HL-60 (cell line): ENCODE results near the gene NNT.

Source experiments
- CTCF ChIP-seq: IDR thresholded peaks from one replicate; pipeline ENCODE4 v1.5.1; 2011; ENCODE audit warnings: low read length, control low read depth, inconsistent platforms; ENCODE audit not compliant: insufficient read depth
- POLR2AphosphoS5 ChIP-seq: IDR thresholded peaks from 2 replicates; pipeline ENCODE4 v1.6.1; 2012; ENCODE audit warnings: low read depth
- TF ChIP-seq, protein P1 (sequence below): IDR thresholded peaks from 2 replicates; pipeline ENCODE4 v1.6.1; 2012; ENCODE audit warnings: low read depth; ENCODE audit not compliant: insufficient replicate concordance

DNA sequence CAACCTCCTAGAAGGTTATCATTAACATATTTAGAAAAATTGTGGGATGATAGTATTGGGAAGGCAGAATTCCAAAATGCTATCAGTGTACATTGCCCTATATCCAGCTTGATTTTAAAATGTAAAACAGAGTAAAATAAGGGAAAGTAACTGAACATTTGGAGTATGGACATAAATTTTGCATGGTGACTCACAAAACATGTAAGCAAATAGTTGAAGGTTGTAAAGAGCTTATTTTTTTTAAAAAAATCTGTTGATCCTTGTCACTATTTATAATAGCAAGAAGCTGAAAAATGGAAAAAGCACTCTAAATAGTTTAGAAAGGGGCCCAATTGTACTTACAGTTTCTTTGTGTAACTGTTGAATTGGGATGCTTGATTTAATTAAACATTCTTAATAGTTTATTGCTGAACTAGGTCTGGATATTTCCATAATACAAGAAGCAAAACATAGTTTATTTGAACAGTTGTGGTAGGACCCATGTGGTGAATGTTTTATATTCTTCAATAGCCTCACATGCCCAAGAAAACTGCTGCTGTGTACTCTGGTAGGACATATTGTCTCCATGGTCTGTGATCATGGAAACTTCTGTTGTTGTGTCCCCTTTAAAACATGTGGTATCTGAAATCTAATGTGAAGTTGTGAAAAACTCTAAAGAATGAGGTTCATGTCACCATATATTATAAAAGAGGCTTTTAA, 82.4 kb downstream of the NNT start:
- no peak for TF ChIP-seq CTCF
- TF ChIP-seq, protein P1, sequence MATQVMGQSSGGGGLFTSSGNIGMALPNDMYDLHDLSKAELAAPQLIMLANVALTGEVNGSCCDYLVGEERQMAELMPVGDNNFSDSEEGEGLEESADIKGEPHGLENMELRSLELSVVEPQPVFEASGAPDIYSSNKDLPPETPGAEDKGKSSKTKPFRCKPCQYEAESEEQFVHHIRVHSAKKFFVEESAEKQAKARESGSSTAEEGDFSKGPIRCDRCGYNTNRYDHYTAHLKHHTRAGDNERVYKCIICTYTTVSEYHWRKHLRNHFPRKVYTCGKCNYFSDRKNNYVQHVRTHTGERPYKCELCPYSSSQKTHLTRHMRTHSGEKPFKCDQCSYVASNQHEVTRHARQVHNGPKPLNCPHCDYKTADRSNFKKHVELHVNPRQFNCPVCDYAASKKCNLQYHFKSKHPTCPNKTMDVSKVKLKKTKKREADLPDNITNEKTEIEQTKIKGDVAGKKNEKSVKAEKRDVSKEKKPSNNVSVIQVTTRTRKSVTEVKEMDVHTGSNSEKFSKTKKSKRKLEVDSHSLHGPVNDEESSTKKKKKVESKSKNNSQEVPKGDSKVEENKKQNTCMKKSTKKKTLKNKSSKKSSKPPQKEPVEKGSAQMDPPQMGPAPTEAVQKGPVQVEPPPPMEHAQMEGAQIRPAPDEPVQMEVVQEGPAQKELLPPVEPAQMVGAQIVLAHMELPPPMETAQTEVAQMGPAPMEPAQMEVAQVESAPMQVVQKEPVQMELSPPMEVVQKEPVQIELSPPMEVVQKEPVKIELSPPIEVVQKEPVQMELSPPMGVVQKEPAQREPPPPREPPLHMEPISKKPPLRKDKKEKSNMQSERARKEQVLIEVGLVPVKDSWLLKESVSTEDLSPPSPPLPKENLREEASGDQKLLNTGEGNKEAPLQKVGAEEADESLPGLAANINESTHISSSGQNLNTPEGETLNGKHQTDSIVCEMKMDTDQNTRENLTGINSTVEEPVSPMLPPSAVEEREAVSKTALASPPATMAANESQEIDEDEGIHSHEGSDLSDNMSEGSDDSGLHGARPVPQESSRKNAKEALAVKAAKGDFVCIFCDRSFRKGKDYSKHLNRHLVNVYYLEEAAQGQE: no peak
- TF ChIP-seq POLR2AphosphoS5: no peak
